ENCODE data around the gene CTTNBP2NL.
"Not testable (repeated sequence)": the region's sequence is repeated elsewhere in the genome, so short reads cannot be mapped to it uniquely, and the experiment has no call there.

The CTTNBP2NL gene

DNA sequence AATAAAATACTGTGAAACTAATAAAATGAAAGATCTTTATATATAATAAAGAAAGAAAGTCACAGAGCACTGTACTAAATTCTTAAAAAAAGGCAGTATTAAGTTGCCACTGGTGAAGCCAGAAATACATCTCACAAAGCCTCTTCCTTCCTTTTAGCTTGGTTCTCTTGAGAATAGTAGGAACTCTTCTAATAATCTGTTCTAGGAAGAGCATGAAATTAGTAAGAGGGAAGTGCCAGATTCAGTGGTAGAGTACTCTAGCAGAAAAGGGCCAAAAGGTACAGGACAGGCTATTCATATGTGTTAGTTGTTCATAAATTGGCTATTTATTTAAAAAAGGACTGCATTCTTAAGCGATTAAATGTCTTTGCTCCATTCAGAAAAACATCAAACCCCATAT is 33.7 kb downstream of the CTTNBP2NL start:
- TF ChIP-seq, protein P1, sequence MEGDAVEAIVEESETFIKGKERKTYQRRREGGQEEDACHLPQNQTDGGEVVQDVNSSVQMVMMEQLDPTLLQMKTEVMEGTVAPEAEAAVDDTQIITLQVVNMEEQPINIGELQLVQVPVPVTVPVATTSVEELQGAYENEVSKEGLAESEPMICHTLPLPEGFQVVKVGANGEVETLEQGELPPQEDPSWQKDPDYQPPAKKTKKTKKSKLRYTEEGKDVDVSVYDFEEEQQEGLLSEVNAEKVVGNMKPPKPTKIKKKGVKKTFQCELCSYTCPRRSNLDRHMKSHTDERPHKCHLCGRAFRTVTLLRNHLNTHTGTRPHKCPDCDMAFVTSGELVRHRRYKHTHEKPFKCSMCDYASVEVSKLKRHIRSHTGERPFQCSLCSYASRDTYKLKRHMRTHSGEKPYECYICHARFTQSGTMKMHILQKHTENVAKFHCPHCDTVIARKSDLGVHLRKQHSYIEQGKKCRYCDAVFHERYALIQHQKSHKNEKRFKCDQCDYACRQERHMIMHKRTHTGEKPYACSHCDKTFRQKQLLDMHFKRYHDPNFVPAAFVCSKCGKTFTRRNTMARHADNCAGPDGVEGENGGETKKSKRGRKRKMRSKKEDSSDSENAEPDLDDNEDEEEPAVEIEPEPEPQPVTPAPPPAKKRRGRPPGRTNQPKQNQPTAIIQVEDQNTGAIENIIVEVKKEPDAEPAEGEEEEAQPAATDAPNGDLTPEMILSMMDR (IDR thresholded peaks at IDR 0.05): no peak
- no peak for TF ChIP-seq ZFX (IDR thresholded peaks at IDR 0.05; ENCODE audit: borderline replicate concordance)
- H3K27ac ChIP-seq: no peak overlapping the region

DNA sequence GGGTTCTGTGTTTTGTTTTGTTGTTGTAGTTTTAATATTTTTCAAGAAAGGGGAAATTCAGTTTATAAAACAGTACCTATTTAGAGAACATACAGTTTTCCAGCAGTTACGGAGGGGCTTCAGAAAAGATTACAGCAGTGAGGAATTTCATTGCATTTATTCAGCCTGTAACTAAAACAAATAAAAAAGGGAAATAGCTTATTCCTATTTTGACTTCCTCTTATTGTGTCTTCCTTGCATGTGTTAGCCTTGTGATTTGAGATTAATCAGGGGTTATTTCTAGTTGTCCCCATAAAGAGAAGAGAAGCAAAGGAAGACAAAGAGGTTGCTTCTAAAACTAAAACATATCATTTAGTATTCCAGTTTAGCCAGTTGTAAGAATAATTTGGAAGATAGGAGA is 35.0 kb downstream of the CTTNBP2NL start:
- H3K27ac ChIP-seq: no peak overlapping the region
- TF ChIP-seq, protein P1 (IDR thresholded peaks at IDR 0.05): no peak
- no peak for TF ChIP-seq ZFX (IDR thresholded peaks at IDR 0.05; ENCODE audit: borderline replicate concordance)

DNA sequence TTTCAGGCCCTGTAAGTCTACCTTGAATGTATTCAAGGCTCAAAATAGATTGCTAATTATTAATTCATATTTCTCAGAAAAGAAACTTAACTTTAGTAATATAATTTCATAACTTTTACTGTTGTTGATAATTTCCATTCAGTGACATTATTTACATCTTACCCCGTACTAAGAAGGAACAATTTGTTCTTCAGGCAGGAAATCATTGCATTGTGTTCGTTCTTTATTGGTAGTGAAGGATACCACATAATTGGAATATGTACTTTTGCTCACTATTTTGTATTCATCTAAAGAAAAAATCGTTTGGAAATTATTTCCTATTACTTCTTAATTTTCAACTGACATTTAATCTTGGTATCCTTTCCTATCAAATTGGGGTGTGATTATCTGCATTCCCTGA is 39.4 kb downstream of the CTTNBP2NL start:
- no peak for TF ChIP-seq ZFX (IDR thresholded peaks at IDR 0.05; ENCODE audit: borderline replicate concordance)
- TF ChIP-seq, protein P1 (IDR thresholded peaks at IDR 0.05): no peak
- H3K27ac ChIP-seq: no peak overlapping the region

DNA sequence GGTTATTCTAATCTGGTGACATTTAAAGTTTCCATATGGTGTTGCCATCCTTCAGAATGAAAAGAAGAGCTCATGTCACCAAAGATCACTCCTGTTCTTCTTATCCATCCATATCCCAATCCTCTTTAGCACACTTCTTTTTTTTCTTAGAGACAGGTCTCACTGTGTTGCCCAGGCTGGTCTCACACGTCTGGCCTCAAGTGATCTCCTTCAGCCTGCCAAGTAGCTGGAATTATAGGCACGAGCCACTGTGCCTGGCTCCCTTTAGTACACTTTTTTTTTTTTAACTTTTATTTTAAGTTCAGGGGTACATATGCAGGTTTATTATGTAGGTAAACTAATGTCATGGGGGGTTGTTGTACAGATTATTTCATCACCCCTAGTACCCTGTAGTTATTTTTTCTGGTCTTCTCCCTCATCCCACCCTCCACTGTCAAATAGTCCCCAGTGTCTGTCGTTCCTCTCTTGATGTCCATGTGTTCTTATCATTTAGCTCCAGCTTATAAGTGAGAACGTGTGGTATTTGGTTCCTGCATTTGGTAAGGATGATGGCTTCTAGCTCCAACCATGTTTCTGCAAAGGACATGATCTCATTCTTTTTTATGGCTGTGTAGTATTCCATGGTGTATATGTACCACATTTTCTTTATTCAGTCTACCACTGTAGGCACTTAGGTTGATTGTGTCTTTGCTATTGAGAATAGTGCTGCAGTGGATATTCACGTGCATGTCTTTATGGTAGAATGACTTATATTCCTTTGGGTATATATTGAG is 40.6 kb downstream of the CTTNBP2NL start:
- no peak overlapping the region for H3K27ac ChIP-seq
- TF ChIP-seq, protein P1 (IDR thresholded peaks at IDR 0.05): no peak
- no peak for TF ChIP-seq ZFX (IDR thresholded peaks at IDR 0.05; ENCODE audit: borderline replicate concordance)

DNA sequence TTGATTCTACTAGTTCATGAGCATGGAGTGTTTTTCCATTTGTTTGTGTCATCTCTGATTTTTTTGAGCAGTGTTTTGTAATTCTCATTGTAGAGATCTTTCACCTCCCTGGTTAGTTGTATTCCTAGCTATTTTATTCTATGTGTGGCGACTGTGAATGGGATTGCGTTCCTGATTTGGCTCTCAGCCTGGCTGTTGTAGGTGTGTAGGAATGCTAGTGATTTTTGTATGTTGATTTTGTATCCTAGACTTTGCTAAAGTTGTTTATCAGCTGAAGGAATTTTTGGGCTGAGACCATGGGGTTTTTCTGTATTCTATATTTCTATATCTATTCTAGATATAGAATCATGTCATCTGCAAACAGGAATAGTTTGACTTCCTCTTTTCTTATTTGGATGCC is 42.1 kb downstream of the CTTNBP2NL start:
- not testable (repeated sequence) for H3K27ac ChIP-seq

DNA sequence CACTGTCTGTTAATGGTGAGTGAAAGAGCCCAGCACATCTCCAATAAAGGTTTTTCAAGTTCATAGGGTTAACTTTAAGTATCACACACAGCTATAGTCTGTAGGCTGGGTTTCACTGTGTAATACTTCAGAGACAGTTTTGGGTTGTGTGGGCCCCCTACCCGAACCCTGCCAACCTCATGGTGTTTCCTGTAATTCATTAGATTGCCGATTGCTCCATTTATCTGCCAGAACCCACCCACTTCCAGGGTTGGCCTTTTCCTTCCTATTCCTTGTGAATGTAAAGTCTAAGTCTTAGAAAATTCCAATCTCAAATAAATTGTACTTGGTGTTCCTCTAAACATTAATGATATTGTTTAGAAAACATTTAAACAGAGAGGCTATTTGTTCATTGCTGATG is 43.6 kb downstream of the CTTNBP2NL start:
- no peak overlapping the region for H3K27ac ChIP-seq
- no peak for TF ChIP-seq ZFX (IDR thresholded peaks at IDR 0.05; ENCODE audit: borderline replicate concordance)
- TF ChIP-seq, protein P1 (IDR thresholded peaks at IDR 0.05): no peak

GRCh38 chr1:112440574-112440973 is 44.6 kb downstream of the CTTNBP2NL start:
- no peak overlapping the region for H3K27ac ChIP-seq
- TF ChIP-seq, protein P1 (IDR thresholded peaks at IDR 0.05): no peak
- TF ChIP-seq ZFX (IDR thresholded peaks at IDR 0.05; ENCODE audit: borderline replicate concordance): no peak

GRCh38 chr1:112444269-112444668 is 48.3 kb downstream of the CTTNBP2NL start:
- H3K27ac ChIP-seq: no peak overlapping the region
- TF ChIP-seq ZFX (IDR thresholded peaks at IDR 0.05; ENCODE audit: borderline replicate concordance): no peak
- TF ChIP-seq, protein P1 (IDR thresholded peaks at IDR 0.05): no peak

Measured in 22Rv1 (cell line).